HG03342 (cell line): ENCODE data around the gene HNF4A.

ENCODE experiments used
- ATAC-seq: cut with Tn5 transposase; IDR thresholded peaks from one replicate; pipeline ENCODE4 v1.9.1; 2021; ENCODE audit warnings: mild to moderate bottlenecking, moderate library complexity; ENCODE audit not compliant: unreplicated experiment

The HNF4A gene

GRCh38 chr20:44419131-44419844 is 63.8 kb downstream of the HNF4A start:
- ATAC-seq, result no peak

GRCh38 chr20:44420497-44420896 is 65.0 kb downstream of the HNF4A start:
- ATAC-seq, result no peak

- no peak for ATAC-seq
Observed at GRCh38 chr20:44422083-44422482, 66.6 kb downstream of the HNF4A start.

GRCh38 chr20:44423480-44423879 is 68.0 kb downstream of the HNF4A start:
- ATAC-seq, result no peak

GRCh38 chr20:44424039-44424495 is 68.6 kb downstream of the HNF4A start:
- no peak for ATAC-seq

- ATAC-seq, result no peak
Observed at GRCh38 chr20:44425923-44426322, 70.4 kb downstream of the HNF4A start.

- ATAC-seq, result no peak
Observed at GRCh38 chr20:44426879-44427790, 71.6 kb downstream of the HNF4A start.

- no peak for ATAC-seq
Observed at GRCh38 chr20:44427804-44428173, 72.3 kb downstream of the HNF4A start.

GRCh38 chr20:44428174-44429016 is 72.9 kb downstream of the HNF4A start:
- no peak for ATAC-seq

GRCh38 chr20:44429017-44429339 is 73.5 kb downstream of the HNF4A start:
- ATAC-seq, result no peak

- no peak for ATAC-seq
Observed at GRCh38 chr20:44429419-44430269, 74.1 kb downstream of the HNF4A start.

GRCh38 chr20:44430270-44431065 is 75.0 kb downstream of the HNF4A start:
- ATAC-seq, result no peak

- no peak for ATAC-seq
Observed at GRCh38 chr20:44431118-44431501, 75.6 kb downstream of the HNF4A start.

- no peak for ATAC-seq
Observed at GRCh38 chr20:44431502-44432234, 76.2 kb downstream of the HNF4A start.

- no peak for ATAC-seq
Observed at GRCh38 chr20:44432618-44433577, 77.4 kb downstream of the HNF4A start.

- no peak for ATAC-seq
Observed at GRCh38 chr20:44433751-44434538, 78.4 kb downstream of the HNF4A start.
